G401.6 (cell line): ENCODE results near the gene FAM193A.
"Not testable (repeated sequence)": the region's sequence is repeated elsewhere in the genome, so short reads cannot be mapped to it uniquely, and the experiment has no call there.

ENCODE experiments used
- FAIRE-seq: peaks from 2 replicates; lab custom pipeline; 2012; peaks lifted over from hg19 to GRCh38; lab: Jason Lieb, UNC

The FAM193A gene

GRCh38 chr4:2691952-2692435 lies 155.5 kb downstream of the FAM193A start:
- no peak for FAIRE-seq

DNA sequence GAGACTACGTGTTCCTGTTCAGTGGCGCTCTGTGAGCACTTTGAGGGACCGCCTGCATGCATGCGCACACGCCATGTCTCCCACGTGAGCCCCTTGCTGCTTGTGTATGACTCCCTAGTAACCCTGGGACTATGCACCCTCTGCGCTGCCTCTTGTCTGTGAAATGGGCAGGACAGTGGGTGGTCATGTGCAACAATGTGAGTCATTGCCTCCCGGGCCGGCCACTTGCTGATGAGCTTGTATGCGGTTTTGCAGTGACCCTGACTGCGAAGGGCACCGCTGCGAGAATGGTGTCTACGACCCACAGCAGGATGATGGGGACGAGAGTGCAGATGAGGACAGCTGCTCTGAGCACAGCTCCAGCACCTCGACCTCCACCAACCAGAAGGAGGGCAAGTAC lies 158.2 kb downstream of the FAM193A start:
- no peak for FAIRE-seq

DNA sequence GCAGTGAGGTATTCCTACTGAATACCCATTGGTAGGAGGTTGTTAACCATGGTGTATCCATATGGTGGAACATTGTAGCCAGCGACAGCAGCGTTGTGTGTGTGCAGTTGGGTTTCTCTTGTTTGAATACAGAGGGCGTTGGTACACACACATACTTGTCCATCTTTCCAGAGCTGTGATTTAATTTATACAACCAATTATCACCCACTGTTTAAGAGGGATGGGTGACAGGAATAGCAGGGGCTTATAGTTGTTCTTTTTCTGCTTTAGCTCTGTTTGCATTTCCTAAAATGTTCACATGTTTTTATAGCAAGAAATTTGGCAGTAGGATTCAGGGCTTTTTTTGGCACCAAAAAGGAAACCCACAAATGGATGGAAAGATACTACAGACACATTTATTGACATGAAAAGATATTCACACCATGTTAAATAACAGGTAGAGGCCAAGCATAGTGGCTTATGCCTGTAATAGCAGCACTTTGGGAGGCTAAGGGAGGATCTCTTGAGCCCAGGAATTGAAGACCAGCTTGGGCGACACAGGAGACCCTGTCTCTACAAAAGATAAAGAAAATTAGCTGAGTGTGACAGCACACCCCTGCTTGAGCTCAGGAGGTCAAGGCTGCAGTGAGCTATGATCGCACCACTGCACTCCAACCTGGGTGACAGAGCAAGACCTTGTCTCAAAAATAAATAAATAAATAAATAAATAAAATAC lies 159.1 kb downstream of the FAM193A start:
- FAIRE-seq: no peak

DNA sequence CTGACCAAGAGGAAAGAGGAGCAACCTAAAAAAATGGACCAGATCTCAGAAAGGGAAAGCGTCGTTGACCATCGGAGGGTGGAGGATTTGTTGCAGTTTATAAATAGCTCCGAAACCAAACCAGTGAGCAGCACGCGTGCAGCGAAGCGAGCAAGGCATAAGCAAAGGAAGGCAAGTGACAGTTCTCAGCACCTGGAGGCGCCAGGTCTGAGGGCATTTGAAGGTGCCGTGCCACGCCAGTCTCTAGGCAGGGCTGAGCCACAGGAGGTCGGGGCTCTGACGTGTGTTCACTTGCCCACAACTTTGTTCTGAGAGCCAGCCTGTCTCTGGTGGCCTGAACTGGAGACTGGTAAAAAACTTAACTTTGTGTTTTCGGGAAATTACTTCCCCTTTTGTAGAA lies 160.0 kb downstream of the FAM193A start:
- no peak for FAIRE-seq

DNA sequence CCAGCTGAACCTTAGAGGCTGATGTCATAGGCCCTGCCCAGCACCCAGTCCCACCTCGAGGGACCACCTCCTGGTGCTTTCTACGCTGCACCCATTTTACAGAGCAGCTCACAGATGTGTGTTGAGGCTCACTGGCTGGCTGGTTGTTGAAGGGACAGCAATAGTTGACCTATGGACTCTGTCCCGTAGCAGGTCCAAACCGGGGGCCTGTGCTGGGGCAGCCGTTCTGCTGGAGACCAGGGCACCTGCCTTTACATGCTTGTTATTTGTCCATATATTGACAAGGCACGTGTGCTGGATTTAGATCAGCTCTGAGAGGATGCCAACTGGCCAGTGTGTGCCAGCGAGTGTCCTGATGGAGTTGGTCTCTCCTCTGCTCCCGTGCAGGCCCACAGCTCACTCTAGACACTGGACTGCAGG lies 161.6 kb downstream of the FAM193A start:
- no peak for FAIRE-seq

DNA sequence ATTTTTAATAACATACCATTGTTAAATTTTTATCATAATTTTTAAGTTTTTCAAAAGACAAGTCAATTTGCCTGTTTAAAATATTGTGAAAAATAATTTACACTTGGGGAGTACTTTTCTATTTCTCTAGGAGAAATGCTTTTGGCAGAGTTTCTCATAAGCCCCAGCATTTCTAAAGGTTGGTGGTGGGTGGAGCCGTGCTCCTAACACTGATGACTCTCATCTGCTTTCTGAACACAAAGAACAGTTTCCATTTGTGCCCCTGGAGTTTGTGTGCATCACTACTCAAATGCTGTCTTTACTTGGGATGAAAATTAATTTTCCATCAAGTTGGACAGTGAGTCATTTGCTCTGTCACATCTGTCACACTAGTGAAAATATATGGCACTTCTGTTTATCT lies 162.1 kb downstream of the FAM193A start:
- no peak for FAIRE-seq

GRCh38 chr4:2698951-2699505 lies 162.6 kb downstream of the FAM193A start:
- no peak for FAIRE-seq

- no peak for FAIRE-seq
These were observed 163.1 kb downstream of the FAM193A start for GRCh38 chr4:2699534-2699933.

GRCh38 chr4:2700031-2700430 lies 163.6 kb downstream of the FAM193A start:
- FAIRE-seq: no peak

GRCh38 chr4:2702361-2702760 lies 165.9 kb downstream of the FAM193A start:
- FAIRE-seq: no peak

GRCh38 chr4:2702770-2703169 lies 166.3 kb downstream of the FAM193A start:
- FAIRE-seq: no peak

DNA sequence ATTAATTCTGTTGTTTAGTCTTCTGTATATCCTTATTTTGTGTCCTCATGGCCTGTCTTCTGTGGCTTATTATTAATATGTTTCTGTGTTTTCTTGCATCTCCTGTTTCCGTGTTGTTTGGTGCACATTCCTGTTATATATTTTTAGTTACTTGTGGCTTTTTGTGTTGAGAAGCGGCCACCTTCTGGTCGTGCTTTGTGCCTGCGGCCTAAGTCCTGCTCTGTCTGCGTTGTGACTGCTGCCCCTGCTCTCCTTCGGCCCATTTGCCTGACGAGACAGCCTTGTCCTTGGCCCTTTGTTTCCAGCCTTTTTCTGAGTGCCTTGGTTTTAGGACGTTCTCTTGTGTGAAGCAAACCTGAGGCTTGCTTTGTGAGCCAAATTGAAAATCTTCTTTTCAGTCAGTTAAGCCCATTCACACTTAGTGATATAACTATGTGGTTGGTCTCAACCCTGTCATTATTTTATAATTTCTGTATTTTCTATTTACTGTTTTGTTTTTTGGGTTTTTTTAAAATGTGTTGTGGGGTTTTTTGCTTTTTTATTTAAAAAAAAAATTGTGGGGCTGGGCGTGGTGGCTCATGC lies 175.9 kb downstream of the FAM193A start:
- no peak for FAIRE-seq

DNA sequence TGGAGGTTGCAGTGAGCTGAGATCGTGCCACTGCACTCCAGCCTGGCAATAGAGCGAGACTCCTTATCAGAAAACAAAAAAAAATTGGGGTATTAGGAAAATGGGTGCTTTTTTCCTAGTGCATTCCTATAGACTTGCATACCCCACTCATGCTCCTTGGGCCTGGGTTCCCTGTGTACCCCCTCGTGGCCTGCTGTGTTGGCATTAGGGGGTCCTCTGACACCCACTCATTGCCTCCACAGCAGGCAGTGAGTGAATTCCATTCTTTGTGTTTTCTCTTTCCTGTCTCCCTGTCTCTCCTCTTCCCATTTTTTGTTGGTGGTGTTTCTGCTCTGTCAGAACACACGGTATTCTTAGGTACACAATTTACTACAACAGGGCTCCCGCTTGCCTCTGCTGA lies 176.9 kb downstream of the FAM193A start:
- no peak for FAIRE-seq

DNA sequence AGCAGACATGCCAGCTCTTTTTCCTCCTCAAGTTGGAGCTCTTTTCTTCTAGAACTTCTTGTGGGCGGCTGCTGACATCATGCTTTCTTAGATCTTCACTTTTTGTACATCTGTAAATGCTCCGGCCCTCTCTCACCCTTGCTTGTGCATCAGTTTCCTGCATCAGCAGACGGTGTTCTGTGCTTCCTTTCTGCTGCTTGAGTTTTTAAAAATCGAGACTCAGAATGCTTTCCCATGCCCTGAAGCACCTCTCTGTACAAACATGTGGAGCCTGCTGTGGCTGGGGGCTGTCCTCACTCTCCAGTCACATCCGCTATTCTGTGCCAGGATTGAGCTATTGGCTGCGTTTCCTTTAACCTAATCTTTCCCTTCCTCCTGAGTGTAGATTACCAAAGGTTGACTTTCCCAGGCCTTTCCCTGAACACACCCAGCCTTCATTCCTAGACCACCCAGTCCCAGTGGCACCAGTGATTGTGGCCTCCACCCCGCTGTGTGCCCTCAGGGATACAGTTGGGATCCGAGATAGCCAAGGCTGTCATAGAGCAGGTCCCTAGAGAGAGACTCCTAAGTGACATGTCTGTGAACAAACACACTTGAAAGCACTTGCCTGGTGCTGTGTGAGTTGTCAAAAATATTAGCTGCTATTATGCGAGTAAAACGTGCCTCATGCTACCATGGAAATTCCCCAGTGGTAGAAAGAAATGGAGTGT lies 177.8 kb downstream of the FAM193A start:
- FAIRE-seq: no peak

GRCh38 chr4:2714918-2715317 lies 178.5 kb downstream of the FAM193A start:
- FAIRE-seq: no peak

- FAIRE-seq: no peak
These were observed 179.0 kb downstream of the FAM193A start for GRCh38 chr4:2715426-2715825.

- FAIRE-seq: no peak
These were observed 179.8 kb downstream of the FAM193A start for GRCh38 chr4:2716236-2716635.

DNA sequence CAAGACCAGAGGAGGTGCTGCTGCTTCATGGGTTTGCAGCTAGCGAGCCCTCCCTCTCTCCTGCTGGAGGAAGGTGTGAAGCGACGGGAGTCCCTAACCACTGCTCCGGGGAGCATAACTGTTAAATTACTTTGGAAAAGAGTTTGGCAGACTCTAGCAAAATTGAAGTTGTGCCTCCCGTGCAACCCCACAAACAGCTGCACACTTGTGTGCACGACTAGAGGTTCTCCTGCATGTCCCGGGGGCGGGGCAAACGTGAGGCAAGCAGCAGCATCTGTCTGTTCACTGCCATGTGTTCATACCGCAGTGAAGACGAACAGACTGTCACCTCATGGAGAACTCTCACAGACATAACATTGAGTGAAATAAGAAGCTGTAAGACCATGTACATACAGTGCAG lies 185.1 kb downstream of the FAM193A start:
- FAIRE-seq: no peak

DNA sequence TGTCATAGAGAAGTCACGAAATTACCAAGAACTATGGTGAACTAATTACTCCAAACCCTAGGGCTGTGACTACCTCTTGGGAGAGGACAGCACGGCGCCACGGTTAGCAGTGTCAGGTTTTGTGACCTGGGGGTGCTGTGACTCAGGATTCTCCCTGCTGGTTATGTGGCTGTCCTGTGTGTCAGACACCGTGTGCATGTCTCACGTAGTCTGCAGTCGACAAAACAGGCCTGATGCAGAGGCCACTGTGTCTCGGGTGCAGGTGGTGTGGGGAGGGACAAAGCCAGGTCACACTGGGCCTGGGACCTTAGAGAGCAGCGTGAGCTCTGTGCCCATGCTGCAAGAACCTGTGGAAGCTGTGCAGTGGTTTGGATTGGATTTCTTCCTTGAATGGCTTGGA lies 185.6 kb downstream of the FAM193A start:
- no peak for FAIRE-seq

- no peak for FAIRE-seq
These were observed 187.3 kb downstream of the FAM193A start for GRCh38 chr4:2723751-2724150.

DNA sequence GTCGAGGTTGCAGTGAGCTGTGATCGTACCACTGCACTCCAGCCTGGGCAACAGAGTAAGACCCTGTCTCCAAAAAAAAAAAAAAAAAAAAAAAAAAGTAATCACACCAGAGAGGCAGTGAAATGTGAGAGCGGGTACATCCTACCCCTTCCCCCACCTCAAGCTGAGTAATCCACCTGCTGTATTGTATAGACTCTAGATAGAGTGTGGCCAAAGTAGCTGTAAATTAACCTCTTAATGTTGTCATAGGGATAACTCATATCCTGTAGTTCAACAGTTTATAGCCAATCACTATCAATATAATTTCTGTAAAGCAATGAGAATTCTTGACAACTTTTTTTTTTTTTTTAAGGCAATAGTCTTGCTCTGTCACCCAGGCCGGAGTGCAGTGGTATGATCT lies 188.9 kb downstream of the FAM193A start:
- FAIRE-seq: no peak

GRCh38 chr4:2726881-2727280 lies 190.4 kb downstream of the FAM193A start:
- FAIRE-seq: not testable (repeated sequence)

DNA sequence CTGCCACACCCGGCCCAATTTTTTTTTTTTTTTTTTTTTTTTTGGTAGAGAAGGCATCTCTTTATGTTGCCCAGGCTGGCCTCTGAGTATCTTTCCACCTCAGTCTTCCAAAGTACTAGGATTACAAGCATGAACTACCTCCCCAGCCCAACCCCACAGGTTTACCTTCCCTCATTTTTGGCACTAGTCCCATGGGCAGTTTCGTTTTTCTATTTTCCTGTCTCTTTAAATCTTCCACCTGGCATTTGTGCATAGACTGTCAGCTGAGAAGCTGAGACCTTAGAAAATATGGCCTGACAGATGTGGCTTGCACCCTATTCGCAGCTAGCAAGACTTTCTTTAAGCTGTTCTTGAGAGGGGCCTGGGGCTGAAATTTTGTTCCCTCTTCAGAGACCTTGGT lies 191.8 kb downstream of the FAM193A start:
- no peak for FAIRE-seq
